ENCODE measurements around the gene PCP2.

- TF ChIP-seq EZH2 (IDR thresholded peaks at IDR 0.05; ENCODE audit: insufficient read depth, poor library complexity, severe bottlenecking): no peak
- no peak for TF ChIP-seq EZH2phosphoT487 (IDR thresholded peaks at IDR 0.05; ENCODE audit: insufficient read depth, low read depth)
These were observed 16.3 kb downstream of the PCP2 start for GRCh38 chr19:7617172-7617571.

All from GM23248 (cell line).